Left lung (tissue), 10 donors: ENCODE measurements around the gene SEC24D. TPM values are rescaled to one million over a fixed set of nuclear protein-coding genes. Genes with fewer than 3 reads are reported as not detected.

Experiments used
- ATAC-seq: fragments of 200-7000 bp; cut with Tn5 transposase; one replicate; pipeline ENCODE4 v1.9.1; 2020; ENCODE audit warnings: moderate library complexity
- DNase-seq, 4 donors: peaks; one replicate each; pipeline ENCODE4 v3.0.0-alpha.2; 2013 to 2020
- H3K27ac ChIP-seq, 2 donors: fragments of 200-600 bp; sonication (generic) in 1 of 2; one replicate each; pipeline versions ENCODE4 v1.5.0 to v1.8.0; 2020 to 2021
- H3K27me3 ChIP-seq, 2 donors: fragments of 200-600 bp; sonication (generic) in 1 of 2; one replicate each; pipeline versions ENCODE4 v1.5.0 to v1.8.0; 2020 to 2021
- H3K36me3 ChIP-seq, 2 donors: fragments of 200-600 bp; sonication (generic) in 1 of 2; one replicate each; pipeline versions ENCODE4 v1.5.0 to v1.8.0; 2020 to 2021
- H3K4me1 ChIP-seq, 2 donors: fragments of 200-600 bp; one replicate each; pipeline ENCODE4 v1.8.0; 2021
- H3K4me3 ChIP-seq, 2 donors: fragments of 200-600 bp; sonication (generic) in 1 of 2; one replicate each; pipeline versions ENCODE4 v1.5.0 to v1.8.0; 2020 to 2021; ENCODE audit warnings: mild to moderate bottlenecking in 1 of 2
- H3K9me3 ChIP-seq, 2 donors: fragments of 200-600 bp; sonication (generic) in 1 of 2; one replicate each; pipeline versions ENCODE4 v1.5.0 to v1.8.0; 2020 to 2021
- intact Hi-C, 2 donors: fragments of 100-400 bp; cut with DNase I; formaldehyde crosslinking; loops; one replicate each; pipeline versions ENCODE4 v1.11.2 to v1.14.2; 2022
- polyA plus RNA-seq, 6 donors: library from polyadenylated mRNA; unstranded; fragments of 120-200 nt; gene quantifications; one replicate each; pipeline ENCODE4 v1.2.1, GENCODE V29; 2013; ENCODE audit not compliant: insufficient read length in 6 of 6
- total RNA-seq, 2 donors: library from RNA; stranded (reverse); fragmentation: NEBNext Ultra II Directional; extraction: Animal tissue kit (Norgen Biotek cat#: 25700); gene quantifications; one replicate each; pipeline ENCODE4 v1.2.1, GENCODE V29; 2021
- TF ChIP-seq, protein P1 (sequence below), 2 donors: fragments of 200-600 bp; sonication (generic) in 1 of 2; IDR thresholded peaks; one replicate each; pipeline versions ENCODE4 v1.5.0 to v1.8.0; 2021; ENCODE audit warnings: antibody characterized with exemption in 2 of 2
- donor health status: DM: no; HTN: yes; CAD: no.
- donor health status: DM: no; HTN: no; CAD: no.

The SEC24D gene
- total and polyA plus RNA-seq, 8 donors, result 40.7 to 99.4 (median 50.4) TPM

- no peak overlapping the region for H3K4me3 ChIP-seq
- H3K9me3 ChIP-seq, result no peaks in the 10 kb centered on the region
- peaks cover 0 to 51% of the 10 kb centered on the region in 2 donors for H3K36me3 ChIP-seq
- intact Hi-C loops, result no loop called here
- ATAC-seq (no peak), DNase-seq (no peak)
- no peaks in the 10 kb centered on the region for H3K27me3 ChIP-seq
- peaks cover 2 to 7% of the 10 kb centered on the region in 2 donors for H3K4me1 ChIP-seq
- no peak overlapping the region for H3K27ac ChIP-seq
- TF ChIP-seq, protein P1, sequence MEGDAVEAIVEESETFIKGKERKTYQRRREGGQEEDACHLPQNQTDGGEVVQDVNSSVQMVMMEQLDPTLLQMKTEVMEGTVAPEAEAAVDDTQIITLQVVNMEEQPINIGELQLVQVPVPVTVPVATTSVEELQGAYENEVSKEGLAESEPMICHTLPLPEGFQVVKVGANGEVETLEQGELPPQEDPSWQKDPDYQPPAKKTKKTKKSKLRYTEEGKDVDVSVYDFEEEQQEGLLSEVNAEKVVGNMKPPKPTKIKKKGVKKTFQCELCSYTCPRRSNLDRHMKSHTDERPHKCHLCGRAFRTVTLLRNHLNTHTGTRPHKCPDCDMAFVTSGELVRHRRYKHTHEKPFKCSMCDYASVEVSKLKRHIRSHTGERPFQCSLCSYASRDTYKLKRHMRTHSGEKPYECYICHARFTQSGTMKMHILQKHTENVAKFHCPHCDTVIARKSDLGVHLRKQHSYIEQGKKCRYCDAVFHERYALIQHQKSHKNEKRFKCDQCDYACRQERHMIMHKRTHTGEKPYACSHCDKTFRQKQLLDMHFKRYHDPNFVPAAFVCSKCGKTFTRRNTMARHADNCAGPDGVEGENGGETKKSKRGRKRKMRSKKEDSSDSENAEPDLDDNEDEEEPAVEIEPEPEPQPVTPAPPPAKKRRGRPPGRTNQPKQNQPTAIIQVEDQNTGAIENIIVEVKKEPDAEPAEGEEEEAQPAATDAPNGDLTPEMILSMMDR (IDR thresholded peaks at IDR 0.05), result no peak
These were observed 14.2 kb downstream of the SEC24D start for GRCh38 chr4:118821590-118822293.

GRCh38 chr4:118817178-118817930 is 18.6 kb downstream of the SEC24D start:
- TF ChIP-seq, protein P1 (IDR thresholded peaks at IDR 0.05), result no peak
- H3K27ac ChIP-seq, result no peak overlapping the region
- H3K36me3 ChIP-seq, result peaks cover 3 to 65% of the 10 kb centered on the region in 2 donors
- DNase-seq (no peak), ATAC-seq (no peak)
- H3K9me3 ChIP-seq, result no peaks in the 10 kb centered on the region
- no peaks in the 10 kb centered on the region for H3K27me3 ChIP-seq
- no peaks in the 10 kb centered on the region for H3K4me1 ChIP-seq
- intact Hi-C loops, result no loop called here
- no peak overlapping the region for H3K4me3 ChIP-seq

- Histone ChIP-seq H3K4me3 (no peak overlapping the region), H3K27ac (no peak overlapping the region), H3K27me3 (no peaks in the 10 kb centered on the region), H3K4me1 (peaks cover 0 to 3% of the 10 kb centered on the region in 2 donors), H3K36me3 (peaks cover 3 to 65% of the 10 kb centered on the region in 2 donors), H3K9me3 (no peaks in the 10 kb centered on the region)
- no peak for ATAC-seq
- intact Hi-C loops, result no loop called here
- no peak for DNase-seq
- TF ChIP-seq, protein P1 (IDR thresholded peaks at IDR 0.05), result no peak
These were observed 19.3 kb downstream of the SEC24D start for GRCh38 chr4:118816538-118817177.

DNA sequence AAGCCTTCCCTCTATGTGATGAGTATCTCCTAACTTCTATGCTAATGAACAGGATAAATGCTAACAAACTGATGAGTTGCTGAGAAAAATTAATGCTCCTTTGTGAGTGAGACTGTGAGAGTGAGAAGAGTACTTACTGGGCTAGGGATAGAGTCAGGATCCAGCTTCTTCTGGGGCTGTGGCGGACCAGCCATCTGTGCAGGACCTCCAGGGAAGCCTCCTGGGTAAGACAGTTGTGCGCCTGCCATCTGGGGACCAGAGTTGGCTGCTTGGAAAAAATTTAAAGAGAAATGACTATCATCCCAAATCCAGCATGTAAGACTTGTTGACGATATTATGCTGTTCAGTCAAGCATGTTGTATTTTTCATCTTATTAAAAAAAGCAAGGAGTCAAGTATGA is 21.0 kb downstream of the SEC24D start:
- no peak for ATAC-seq
- no peak for DNase-seq
- H3K36me3 ChIP-seq, result peaks cover 3 to 79% of the 10 kb centered on the region in 2 donors

More for the DNA sequence above, 21.0 kb downstream of the SEC24D start:
- H3K27me3 ChIP-seq, result no peaks in the 10 kb centered on the region
- TF ChIP-seq, protein P1 (IDR thresholded peaks at IDR 0.05), result no peak
- H3K27ac ChIP-seq, result no peak overlapping the region
- H3K4me3 ChIP-seq, result no peak overlapping the region
- intact Hi-C loops, result no loop called here
- no peaks in the 10 kb centered on the region for H3K9me3 ChIP-seq
- H3K4me1 ChIP-seq, result peaks cover 4 to 6% of the 10 kb centered on the region in 2 donors
